HEK293T (cell line): ENCODE data around the gene KCNQ1.

ENCODE experiments used
- CTCF ChIA-PET: fragments of 350-600 bp; formaldehyde crosslinking; extraction: SDS; loops from one replicate; lab custom pipeline; 2021; ENCODE audit warnings: antibody characterized with exemption, inconsistent platforms; lab: Yijun Ruan, JAX
- POLR2A ChIA-PET: fragments of 350-600 bp; formaldehyde crosslinking; extraction: SDS; loops from one replicate; lab custom pipeline; 2020; ENCODE audit warnings: antibody characterized with exemption, inconsistent platforms; lab: Yijun Ruan, JAX
- DNase-seq: peaks from one replicate; pipeline ENCODE4 v3.0.0; 2012; ENCODE audit warnings: mixed read lengths; ENCODE audit errors: extremely low spot score
- ARNT ChIP-seq: fragments of 450-650 bp; IDR thresholded peaks from 2 replicates; pipeline ENCODE4 v1.6.1; 2017; ENCODE audit warnings: mild to moderate bottlenecking
- BHLHE40 ChIP-seq: fragments of 450-650 bp; IDR thresholded peaks from 2 replicates; pipeline ENCODE4 v1.6.1; 2016; ENCODE audit warnings: mild to moderate bottlenecking, moderate library complexity, borderline replicate concordance
- CTBP1 ChIP-seq: fragments of 450-650 bp; IDR thresholded peaks from 2 replicates; pipeline ENCODE4 v1.6.1; 2016; ENCODE audit warnings: borderline replicate concordance
- ELF4 ChIP-seq: fragments of 450-650 bp; IDR thresholded peaks from 2 replicates; pipeline ENCODE4 v1.6.1; 2017; ENCODE audit warnings: antibody characterized with exemption
- FOXA1 ChIP-seq: fragments of 450-650 bp; IDR thresholded peaks from 2 replicates; pipeline ENCODE4 v1.6.1; 2016; ENCODE audit warnings: mild to moderate bottlenecking
- FOXK2 ChIP-seq: fragments of 450-650 bp; IDR thresholded peaks from 2 replicates; pipeline ENCODE4 v1.6.1; 2016; ENCODE audit warnings: mild to moderate bottlenecking
- FOXM1 ChIP-seq: fragments of 450-650 bp; IDR thresholded peaks from 2 replicates; pipeline ENCODE4 v1.6.1; 2017; ENCODE audit warnings: mild to moderate bottlenecking, borderline replicate concordance
- HDGF ChIP-seq: fragments of 450-650 bp; IDR thresholded peaks from 2 replicates; pipeline ENCODE4 v1.6.1; 2017; ENCODE audit warnings: antibody characterized with exemption, borderline replicate concordance
- L3MBTL2 ChIP-seq: fragments of 450-650 bp; conservative IDR thresholded peaks from 2 replicates; pipeline ENCODE4 v1.6.1; 2016; ENCODE audit warnings: mild to moderate bottlenecking
- LEF1 ChIP-seq: fragments of 450-650 bp; IDR thresholded peaks from 2 replicates; pipeline ENCODE4 v1.6.1; 2017; ENCODE audit warnings: mild to moderate bottlenecking, borderline replicate concordance
- NFRKB ChIP-seq: fragments of 450-650 bp; IDR thresholded peaks from 2 replicates; pipeline ENCODE4 v1.6.1; 2016; ENCODE audit warnings: mild to moderate bottlenecking, moderate library complexity
- SP1 ChIP-seq: fragments of 450-650 bp; IDR thresholded peaks from 2 replicates; pipeline ENCODE4 v1.6.1; 2017
- SUZ12 ChIP-seq: fragments of 450-650 bp; IDR thresholded peaks from 2 replicates; pipeline ENCODE4 v1.6.1; 2016; ENCODE audit warnings: mild to moderate bottlenecking
- TARDBP ChIP-seq: fragments of 450-650 bp; IDR thresholded peaks from 2 replicates; pipeline ENCODE4 v1.6.1; 2016
- ZNF384 ChIP-seq: fragments of 450-650 bp; IDR thresholded peaks from 2 replicates; pipeline ENCODE4 v1.6.1; 2016
- TF ChIP-seq, protein P1 (sequence below): fragments of 450-650 bp; IDR thresholded peaks from 2 replicates; pipeline ENCODE4 v1.6.1; 2016

The KCNQ1 gene

DNA sequence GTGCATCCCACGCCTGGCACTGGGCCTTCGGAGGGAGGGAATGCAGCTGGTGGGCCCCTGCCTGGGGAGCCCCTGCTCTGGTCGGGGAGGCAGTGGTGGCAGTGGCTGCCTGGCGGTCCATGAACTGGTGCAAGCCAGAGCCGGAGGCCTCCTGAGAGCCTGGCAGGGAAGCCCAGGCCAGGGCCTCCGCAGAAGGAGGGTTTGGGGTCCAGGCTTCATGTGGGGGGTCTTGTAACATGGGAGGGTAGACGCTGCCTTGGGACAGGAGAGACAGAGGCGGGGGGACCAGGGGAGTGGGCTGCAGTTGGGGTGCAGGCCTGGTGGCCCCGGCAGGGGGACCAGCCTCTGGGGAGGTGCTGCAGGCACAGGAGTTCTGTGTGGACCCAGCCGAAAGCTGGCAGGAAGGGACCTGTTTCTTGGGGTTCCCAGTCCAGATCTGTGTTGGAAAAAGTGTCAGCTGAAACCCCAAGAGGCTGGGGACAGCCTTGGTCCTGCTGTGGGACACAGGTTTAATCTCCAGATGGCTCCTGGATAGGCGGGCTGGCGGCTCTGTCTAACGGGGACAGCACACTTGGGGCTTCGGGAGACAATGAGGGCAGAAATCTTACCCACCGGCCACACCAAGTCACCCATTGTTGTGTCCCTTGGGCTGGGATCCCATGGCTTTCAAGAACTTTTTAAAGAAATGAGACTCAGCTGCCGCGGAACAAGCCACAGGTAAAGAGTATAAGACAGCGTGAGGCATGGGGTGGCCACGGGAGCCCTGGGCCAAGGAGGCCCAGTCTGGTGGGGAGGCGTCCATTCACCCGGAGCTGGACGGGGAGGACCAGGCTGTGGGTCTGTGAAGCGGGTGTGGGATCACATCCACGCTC, 73.5 kb downstream of the KCNQ1 start:
- no peak for DNase-seq
- ChIA-PET CTCF (no interaction called here), POLR2A (no interaction called here)
- TF ChIP-seq FOXK2 (no peak), BHLHE40 (no peak), ELF4 (no peak), FOXA1 (no peak), ZNF384 (no peak), CTBP1 (no peak), SUZ12 (no peak)

DNA sequence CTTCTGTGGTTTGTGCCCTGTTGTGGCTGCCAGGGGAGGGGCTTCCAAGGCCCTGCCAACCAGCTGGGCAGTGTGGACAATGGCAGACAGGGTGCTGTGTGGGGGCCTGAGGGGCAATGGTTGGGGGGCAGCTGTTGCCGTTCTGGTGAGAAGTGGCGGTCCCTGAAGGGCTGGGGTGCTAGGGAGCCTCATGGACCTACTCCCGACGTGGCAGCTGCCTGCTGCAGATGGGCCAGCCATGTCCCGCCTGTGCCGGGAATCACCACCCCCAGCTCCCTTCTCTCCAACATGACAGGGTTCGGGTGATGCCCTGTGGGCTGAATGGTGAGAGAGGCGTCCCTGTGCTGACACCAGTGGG, 74.2 kb downstream of the KCNQ1 start:
- POLR2A ChIA-PET = no interaction called here
- CTCF ChIA-PET = no interaction called here
- TF ChIP-seq SP1 (no peak), BHLHE40 (no peak), FOXM1 (no peak), CTBP1 (no peak), FOXK2 (no peak), ZNF384 (no peak), L3MBTL2 (no peak), NFRKB (no peak), TARDBP (no peak), ELF4 (no peak), HDGF (no peak), LEF1 (no peak), SUZ12 (no peak), FOXA1 (no peak), ARNT (no peak)
- TF ChIP-seq, protein P1, sequence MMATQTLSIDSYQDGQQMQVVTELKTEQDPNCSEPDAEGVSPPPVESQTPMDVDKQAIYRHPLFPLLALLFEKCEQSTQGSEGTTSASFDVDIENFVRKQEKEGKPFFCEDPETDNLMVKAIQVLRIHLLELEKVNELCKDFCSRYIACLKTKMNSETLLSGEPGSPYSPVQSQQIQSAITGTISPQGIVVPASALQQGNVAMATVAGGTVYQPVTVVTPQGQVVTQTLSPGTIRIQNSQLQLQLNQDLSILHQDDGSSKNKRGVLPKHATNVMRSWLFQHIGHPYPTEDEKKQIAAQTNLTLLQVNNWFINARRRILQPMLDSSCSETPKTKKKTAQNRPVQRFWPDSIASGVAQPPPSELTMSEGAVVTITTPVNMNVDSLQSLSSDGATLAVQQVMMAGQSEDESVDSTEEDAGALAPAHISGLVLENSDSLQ = no peak
- no peak for DNase-seq

DNA sequence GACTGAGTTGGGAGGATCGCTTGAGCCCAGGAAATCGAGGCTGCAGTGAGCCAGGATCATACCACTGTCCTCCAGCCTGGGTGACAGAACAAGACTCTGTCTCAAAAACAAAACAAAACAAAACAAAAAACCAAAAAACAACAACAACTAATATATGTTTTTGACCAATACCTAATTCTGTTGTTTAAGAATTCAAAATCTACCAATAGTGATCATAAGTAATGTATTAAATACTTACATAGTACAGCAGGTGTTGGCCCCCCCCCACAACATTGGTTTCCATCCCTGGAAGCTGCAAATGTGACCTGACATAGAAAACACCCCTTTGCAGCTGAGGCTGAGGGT, 74.7 kb downstream of the KCNQ1 start:
- ChIA-PET CTCF (no interaction called here), POLR2A (no interaction called here)
- TF ChIP-seq BHLHE40 (no peak), FOXA1 (no peak), LEF1 (no peak), SUZ12 (no peak), SP1 (no peak), HDGF (no peak), NFRKB (no peak), ELF4 (no peak), FOXM1 (no peak), CTBP1 (no peak), ZNF384 (no peak), L3MBTL2 (no peak), TARDBP (no peak), FOXK2 (no peak), ARNT (no peak)
- TF ChIP-seq, protein P1 = no peak
- DNase-seq = no peak

DNA sequence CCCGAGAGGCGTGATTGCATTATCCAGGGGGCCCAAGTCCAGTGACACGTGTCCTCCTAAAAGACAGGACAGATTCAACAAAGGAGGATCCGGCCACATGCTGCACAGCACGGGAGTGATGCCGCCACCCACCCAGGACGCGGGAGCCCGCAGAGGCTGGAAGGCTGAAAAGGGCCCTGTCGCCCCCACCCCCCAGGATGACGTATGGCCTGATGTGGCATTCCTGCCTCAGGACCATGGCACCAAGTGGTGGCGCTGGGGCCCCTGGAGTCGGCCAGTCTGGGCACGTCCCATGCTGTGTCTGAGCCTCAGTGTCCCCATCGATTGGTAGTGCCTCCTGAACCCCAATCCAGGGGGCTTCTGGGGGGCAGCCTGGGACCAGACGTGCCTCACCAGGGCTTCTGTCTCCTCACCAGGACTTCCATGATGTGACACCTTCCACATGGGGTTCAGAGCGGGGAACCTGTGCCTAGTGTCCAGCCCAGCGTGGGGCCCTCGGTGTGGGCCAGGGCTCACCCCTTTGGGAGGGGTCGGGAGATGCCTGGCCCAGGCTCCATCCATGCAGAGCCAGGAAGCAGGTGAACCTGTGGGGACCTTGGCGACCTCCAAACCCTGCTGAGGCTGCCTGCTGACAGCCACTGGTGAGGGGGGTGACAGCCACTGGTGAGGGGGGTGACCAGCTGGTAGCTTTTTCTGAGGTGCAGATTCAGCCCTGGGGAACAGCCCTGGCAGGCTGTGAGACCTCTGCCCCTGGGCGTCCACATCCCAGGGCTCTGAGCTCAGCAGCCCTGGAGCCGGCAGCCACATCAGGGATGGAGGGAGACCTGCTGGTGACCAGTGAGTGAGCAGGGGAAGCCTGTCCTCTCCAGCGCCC, 75.3 kb downstream of the KCNQ1 start:
- no peak for TF ChIP-seq FOXK2
- TF ChIP-seq, protein P1 = no peak
- TF ChIP-seq CTBP1 = no peak
- TF ChIP-seq ARNT = no peak
- no peak for TF ChIP-seq ZNF384
- no peak for TF ChIP-seq HDGF
- TF ChIP-seq SP1 = no peak
- no peak for TF ChIP-seq SUZ12
- TF ChIP-seq NFRKB = no peak
- no peak for TF ChIP-seq L3MBTL2
- no peak for TF ChIP-seq FOXA1
- TF ChIP-seq TARDBP = no peak
- TF ChIP-seq LEF1 = no peak
- no peak for TF ChIP-seq FOXM1
- TF ChIP-seq BHLHE40 = no peak
- TF ChIP-seq ELF4 = no peak
- no peak for DNase-seq
- POLR2A ChIA-PET = no interaction called here
- CTCF ChIA-PET = no interaction called here

DNA sequence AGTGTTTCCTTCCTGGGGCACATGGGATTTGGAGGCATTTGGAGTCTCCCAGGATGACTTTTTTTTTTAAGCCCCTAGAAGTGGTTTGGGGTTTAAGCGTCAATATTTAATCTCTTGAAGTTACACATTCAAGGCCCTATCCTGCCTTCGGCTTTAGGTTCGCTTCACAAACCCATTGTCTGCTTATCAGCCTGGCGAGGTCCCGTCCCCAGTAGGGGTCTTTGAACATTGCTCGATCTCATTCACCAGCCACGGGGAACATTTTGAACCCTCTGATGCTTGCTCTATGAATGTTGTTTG, 75.9 kb downstream of the KCNQ1 start:
- CTCF ChIA-PET = no interaction called here
- DNase-seq = no peak
- TF ChIP-seq ARNT (no peak), TARDBP (no peak), ZNF384 (no peak), FOXK2 (no peak)
- POLR2A ChIA-PET = no interaction called here
